ENCODE results near the gene A3GALT2.

Gene A3GALT2

GRCh38 chr1:33350611-33351280 is 29.8 kb upstream of the A3GALT2 start:
- DNase-seq (ENCODE audit: low spot score) = no peak

- DNase-seq (ENCODE audit: low spot score) = peak; percentile 94
Observed at GRCh38 chr1:33349778-33350610, 29.1 kb upstream of the A3GALT2 start.

GRCh38 chr1:33349081-33349759 is 28.3 kb upstream of the A3GALT2 start:
- peak; percentile 21 for DNase-seq (ENCODE audit: low spot score)

GRCh38 chr1:33348676-33349080 is 27.8 kb upstream of the A3GALT2 start:
- no peak for DNase-seq (ENCODE audit: low spot score)

GRCh38 chr1:33348194-33348593 is 27.3 kb upstream of the A3GALT2 start:
- peak; percentile 26 for DNase-seq (ENCODE audit: low spot score)

- no peak for DNase-seq (ENCODE audit: low spot score)
Observed at GRCh38 chr1:33347650-33347992, 26.7 kb upstream of the A3GALT2 start.

- DNase-seq (ENCODE audit: low spot score) = peak; percentile 79
Observed at GRCh38 chr1:33346927-33347649, 26.2 kb upstream of the A3GALT2 start.

GRCh38 chr1:33346533-33346926 is 25.6 kb upstream of the A3GALT2 start:
- DNase-seq (ENCODE audit: low spot score) = no peak

- DNase-seq (ENCODE audit: low spot score) = no peak
Observed at GRCh38 chr1:33344896-33345560, 24.1 kb upstream of the A3GALT2 start.

- DNase-seq (ENCODE audit: low spot score) = no peak
Observed at GRCh38 chr1:33343539-33343938, 22.6 kb upstream of the A3GALT2 start.

GRCh38 chr1:33342041-33342723 is 21.3 kb upstream of the A3GALT2 start:
- DNase-seq (ENCODE audit: low spot score) = peak; percentile 76

- DNase-seq (ENCODE audit: low spot score) = no peak
Observed at GRCh38 chr1:33341190-33341589, 20.3 kb upstream of the A3GALT2 start.

GRCh38 chr1:33339413-33339812 is 18.5 kb upstream of the A3GALT2 start:
- no peak for DNase-seq (ENCODE audit: low spot score)

GRCh38 chr1:33338440-33339211 is 17.7 kb upstream of the A3GALT2 start:
- peak; percentile 60 for DNase-seq (ENCODE audit: low spot score)

GRCh38 chr1:33338048-33338439 is 17.1 kb upstream of the A3GALT2 start:
- peak; percentile 36 for DNase-seq (ENCODE audit: low spot score)

- no peak for DNase-seq (ENCODE audit: low spot score)
Observed at GRCh38 chr1:33337441-33337840, 16.5 kb upstream of the A3GALT2 start.

GRCh38 chr1:33336580-33336979 is 15.7 kb upstream of the A3GALT2 start:
- DNase-seq (ENCODE audit: low spot score) = no peak

GRCh38 chr1:33335020-33335419 is 14.1 kb upstream of the A3GALT2 start:
- DNase-seq (ENCODE audit: low spot score) = no peak

- peak; percentile 44 for DNase-seq (ENCODE audit: low spot score)
Observed at GRCh38 chr1:33334081-33334552, 13.2 kb upstream of the A3GALT2 start.

GRCh38 chr1:33332881-33333280 is 12.0 kb upstream of the A3GALT2 start:
- DNase-seq (ENCODE audit: low spot score) = no peak

All from AG08395 (cell line).